Jurkat, Clone E6-1 (cell line): ENCODE data around the gene PALM.
A peak's percentile ranks its signal among the peaks of the same experiment; 100 is the strongest.
"Not testable (repeated sequence)": the region's sequence is repeated elsewhere in the genome, so short reads cannot be mapped to it uniquely, and the experiment has no call there.

Experiments
- DNase-seq: peaks from one replicate; pipeline ENCODE4 v3.0.0-alpha.2; 2011; ENCODE audit warnings: low read depth, low spot score
- H3K4me3 ChIP-seq: 2 replicates; pipeline ENCODE4 v1.5.1; 2011; ENCODE audit warnings: mild to moderate bottlenecking, low read length, control low read depth, moderate library complexity

The PALM gene

DNA sequence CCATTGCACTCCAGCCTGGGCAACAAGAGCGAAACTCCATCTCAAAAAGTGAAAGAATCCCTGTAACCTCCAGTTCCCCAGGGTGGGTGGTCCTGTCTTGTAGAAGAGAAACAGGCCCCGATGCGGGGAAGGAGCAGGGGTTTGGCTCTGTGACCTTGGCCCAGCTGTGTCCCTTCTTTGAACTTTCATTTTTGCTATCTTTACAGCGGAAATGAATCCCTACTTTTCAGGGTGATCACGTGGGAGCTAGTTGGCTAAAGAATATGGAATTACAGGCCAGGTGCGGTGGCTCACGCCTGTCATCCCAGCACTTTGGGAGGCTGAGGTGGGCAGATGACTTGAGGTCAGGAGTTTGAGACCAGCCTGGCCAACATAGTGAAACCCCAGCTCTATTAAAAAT lies 36.4 kb downstream of the PALM start:
- DNase-seq, H3K4me3 ChIP-seq: not testable (repeated sequence)

DNA sequence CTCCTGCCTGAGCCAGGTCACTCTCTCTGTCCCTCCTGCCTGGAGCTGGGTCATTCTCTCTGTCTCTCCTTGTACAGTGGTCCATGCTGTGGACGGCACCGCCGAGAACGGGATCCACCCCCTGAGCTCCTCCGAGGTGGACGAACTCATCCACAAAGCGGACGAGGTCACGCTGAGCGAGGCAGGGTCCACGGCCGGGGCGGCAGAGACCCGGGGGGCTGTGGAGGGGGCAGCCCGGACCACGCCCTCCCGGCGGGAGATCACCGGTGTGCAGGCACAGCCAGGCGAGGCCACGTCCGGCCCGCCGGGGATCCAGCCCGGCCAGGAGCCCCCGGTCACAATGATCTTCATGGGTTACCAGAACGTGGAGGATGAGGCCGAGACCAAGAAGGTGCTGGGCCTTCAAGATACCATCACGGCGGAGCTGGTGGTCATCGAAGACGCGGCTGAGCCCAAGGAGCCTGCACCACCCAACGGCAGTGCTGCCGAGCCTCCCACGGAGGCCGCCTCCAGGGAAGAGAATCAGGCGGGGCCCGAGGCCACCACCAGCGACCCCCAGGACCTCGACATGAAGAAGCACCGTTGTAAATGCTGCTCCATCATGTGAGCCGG lies 37.6 kb downstream of the PALM start:
- no peak overlapping the region for H3K4me3 ChIP-seq
- DNase-seq, result no peak

DNA sequence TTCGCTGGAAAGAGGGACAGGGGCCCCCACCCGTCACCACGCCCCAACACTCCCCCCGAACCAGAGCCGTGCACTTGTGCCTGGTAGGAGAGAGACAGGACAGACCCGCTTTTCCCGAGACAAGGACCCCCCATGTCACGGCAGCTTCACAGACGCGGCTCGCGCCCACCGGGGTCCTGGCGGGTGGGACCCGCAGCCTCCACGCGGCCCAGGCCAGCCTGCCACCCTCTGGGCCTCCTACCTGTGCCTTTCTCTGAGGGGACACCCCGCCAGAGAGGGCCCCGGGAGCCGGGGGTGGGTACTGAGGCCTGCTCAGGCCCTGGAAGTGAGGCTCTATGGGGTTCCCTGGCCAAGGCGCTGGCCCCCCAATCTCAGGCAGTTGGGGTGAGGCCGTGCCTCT lies 38.2 kb downstream of the PALM start:
- no peak overlapping the region for H3K4me3 ChIP-seq
- no peak for DNase-seq

DNA sequence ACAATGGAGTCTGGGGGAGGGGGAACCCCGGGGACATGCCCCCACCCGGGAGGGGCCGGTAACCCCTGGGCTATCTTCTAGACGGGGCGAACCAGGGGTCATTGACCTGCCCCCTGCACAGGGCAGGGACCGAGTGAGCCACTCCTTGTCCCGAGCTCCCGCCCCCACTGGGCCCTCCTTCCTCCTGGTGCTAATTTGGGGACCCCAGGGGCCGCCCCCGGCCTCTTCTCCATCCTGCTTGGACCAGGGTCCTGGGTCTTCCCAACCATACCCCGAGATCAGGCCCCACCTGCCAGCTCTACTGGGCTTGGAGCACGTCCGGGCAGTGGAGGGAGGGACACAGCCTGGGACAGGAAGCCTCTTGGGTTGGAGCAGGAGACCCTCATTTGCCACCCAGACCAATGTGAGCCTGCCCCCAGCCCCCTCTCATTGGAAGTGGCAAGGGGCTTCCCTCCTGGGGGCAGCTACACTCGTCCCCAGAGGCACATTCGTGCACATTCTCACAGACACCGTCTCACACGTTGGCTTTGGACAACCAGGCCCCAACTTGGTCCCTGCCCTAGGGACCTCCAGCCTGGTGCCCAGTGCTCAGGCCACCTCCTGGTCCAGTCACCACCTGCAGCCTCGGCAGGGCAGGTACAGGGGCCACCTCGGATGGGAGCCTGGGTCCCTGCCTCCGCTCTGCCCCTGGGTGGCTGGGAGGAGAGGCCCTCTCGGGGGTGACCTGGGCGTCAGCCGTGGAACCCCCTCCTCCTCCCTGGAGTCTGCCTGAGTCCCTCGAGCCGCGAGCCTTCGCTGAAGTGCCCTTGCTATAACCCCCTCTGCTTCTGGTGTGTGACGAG lies 38.9 kb downstream of the PALM start:
- no peak overlapping the region for H3K4me3 ChIP-seq
- no peak for DNase-seq

DNA sequence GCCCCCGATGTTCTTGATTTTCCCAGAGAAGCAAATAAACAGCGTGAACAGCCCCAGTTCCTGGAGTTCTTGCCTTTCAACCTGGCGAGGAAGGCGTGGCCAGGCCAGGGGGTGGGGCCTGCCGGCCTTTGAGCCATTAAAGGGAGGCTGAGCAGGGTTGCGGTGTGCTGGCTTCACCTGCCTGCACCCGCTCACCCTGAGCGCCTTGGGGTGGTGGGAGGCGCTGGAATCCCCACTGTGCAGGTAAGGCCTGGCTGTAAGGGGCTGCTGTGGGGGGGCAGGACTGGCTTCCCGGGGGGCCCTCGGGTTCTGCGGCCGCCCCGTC lies 39.5 kb downstream of the PALM start:
- no peak overlapping the region for H3K4me3 ChIP-seq
- DNase-seq, result no peak

DNA sequence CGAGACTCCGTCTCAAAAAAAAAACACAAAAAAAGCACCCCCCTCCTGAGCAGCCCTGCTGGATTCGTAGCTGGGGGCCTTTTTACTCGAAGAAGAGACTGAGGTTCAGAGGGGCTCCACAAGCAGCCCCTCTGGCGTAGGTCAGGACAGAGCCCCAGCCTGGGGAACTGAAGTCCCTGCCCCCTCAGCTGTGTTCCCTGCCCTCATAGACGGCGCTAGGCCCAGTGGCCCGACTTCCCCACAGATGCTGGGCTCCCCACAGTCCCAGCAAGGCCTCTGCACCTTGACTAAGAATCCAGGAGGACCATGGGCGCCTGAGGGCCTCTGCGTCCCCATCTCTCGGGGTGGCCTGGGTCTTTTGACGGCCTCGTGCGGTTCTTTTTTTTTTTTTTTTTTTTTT lies 41.1 kb downstream of the PALM start:
- no peak for DNase-seq
- H3K4me3 ChIP-seq, result no peak overlapping the region

DNA sequence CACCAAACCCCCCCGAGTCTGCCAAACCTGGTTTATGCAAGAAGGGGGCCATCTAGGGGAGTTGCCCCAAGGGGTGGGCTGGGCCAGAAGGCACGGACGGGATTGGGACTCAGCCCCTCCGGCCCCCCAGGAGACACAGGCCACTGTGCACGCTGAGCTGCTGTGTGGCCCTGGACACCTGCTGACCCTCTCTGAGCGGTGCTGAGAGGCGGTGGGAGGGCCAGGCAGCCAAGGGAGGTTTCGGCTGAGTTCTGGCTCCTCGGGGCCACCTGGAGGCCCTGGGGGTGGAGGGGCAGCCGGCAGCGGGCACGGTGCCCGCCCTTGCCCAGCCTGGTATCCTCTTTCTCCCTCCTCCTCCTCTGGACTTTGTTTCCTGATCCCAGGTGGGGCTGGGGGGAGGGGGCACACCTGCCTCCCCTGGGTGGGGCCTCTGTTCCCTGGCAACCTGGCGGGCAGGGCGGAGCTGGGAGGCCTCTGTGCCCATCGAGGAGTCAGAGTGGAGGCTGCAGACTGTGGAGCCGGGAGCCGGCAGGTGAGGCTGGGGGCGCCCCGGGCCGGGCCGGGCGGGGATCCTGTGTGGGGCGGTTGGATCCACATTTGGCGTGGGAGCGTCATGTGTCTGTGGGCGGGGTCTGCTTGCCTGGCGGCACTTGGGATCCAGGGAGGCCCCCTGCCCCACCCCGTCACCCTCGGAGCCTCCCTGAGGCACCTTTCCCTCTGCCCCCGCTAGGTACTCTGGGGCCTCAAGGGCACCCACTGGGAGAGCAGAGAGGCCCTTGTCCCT lies 42.1 kb downstream of the PALM start, which contains the start of gene MISP:
Gene MISP, plus strand, starts transcription at position 473 of the 784 bp plus-strand sequence. CDS start 5,835 bp downstream, outside the sequence.
- no peak within 1 kb of the TSS for H3K4me3 ChIP-seq
- DNase-seq, result no peak

DNA sequence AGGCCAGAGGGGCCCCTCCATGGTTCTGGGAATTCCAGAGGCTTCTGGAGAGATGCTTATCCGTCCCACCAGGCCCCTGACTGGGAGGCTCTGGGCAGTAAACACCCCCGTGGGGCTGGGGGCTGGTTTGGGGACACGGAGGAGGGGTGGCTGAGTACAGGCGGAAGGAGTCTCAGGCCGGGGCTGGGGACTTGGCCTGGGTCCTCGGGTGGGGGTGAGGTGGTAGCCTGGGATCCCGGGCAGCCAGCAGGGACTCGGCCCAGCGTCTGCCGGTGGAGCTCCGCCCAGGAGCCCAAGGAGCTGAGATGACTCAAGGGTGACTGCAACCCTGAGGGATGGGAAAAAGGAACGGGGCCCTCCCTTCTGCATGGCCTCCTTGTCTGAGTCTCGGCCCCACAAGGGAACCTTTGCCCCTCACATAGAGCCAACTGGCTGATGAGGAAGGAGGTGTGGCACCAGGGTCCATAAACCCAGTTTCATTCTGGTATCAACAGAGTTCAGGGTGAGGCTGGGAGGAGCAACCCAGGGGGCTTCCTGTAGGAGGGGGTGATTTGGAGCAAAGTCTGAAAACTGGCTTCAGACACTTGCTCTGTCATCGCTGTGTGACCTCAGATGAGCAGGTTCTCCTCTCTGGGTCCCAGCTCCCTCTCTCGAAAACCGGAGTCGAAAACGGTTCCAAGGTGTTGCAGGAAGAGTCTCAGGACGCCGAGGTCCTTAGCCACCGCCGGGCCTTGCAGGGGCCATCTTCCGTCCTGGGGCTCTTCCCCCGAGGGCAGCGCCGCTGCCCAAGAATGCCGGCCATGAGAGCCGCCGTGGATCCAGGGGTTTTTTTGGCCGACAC lies 43.0 kb downstream of the PALM start:
- DNase-seq, result no peak

DNA sequence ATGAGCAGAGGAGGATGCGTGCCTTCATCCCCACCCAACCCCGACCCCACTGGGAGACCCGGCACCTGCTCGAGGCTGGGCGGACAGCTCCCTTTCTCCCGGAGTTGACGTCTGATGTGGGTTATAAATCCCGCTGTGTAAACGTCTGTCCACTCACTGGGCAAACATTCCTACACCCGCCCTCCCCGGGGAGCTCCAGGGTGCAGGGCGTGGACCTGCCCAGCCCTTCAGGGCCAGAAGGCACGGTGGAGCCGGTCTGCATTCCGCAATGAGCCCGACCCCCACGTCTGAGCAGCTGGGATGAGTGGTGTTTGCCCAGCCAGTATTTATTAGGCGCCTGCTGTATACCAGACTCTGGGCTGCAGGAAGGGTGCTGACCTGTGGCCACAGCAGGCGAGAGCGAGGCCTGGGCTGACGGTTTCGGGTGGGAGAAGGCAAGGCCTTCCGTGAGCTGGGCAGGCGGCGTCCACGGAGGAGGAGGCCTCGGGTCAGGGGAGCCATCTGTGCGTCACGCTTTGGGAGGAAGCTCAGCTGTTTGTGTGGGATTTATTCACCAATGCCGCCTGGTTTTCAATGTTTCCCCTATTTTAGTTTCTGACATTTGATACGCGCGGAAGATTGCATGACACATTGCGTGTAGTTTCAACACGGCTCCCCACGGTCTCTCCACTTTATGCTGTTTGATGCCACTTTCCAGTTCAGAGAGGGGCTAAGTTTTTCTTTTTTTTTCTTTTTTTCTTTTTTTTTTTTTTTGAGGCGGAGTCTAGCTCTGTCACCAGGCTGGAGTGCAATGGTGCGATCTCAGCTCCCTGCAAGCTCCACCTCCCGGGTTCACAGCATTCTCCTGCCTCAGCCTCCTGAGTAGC lies 44.1 kb downstream of the PALM start:
- no peak overlapping the region for H3K4me3 ChIP-seq
- DNase-seq, result no peak

More for the DNA sequence above, 43.0 kb downstream of the PALM start:
- no peak overlapping the region for H3K4me3 ChIP-seq

DNA sequence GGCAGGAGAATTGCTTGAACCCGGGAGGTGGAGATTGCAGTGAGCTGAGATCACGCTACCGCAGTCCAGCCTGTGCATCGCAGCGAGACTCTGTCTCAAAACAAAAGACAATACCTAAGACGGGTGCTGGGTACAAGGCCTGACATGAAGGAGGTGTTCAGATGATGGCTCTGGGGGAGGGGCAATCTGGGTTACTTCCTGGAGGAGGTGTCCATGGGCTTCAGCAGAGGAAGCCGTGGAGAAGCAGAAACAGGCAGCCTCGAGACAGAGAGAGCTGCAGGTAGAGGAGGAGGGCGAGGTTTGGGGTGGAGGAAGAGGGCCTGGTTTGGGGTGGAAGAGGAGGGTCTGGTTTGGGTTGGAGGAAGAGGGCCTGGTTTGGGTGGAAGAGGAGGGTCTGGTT lies 45.8 kb downstream of the PALM start:
- no peak for DNase-seq
- H3K4me3 ChIP-seq, result no peak overlapping the region

DNA sequence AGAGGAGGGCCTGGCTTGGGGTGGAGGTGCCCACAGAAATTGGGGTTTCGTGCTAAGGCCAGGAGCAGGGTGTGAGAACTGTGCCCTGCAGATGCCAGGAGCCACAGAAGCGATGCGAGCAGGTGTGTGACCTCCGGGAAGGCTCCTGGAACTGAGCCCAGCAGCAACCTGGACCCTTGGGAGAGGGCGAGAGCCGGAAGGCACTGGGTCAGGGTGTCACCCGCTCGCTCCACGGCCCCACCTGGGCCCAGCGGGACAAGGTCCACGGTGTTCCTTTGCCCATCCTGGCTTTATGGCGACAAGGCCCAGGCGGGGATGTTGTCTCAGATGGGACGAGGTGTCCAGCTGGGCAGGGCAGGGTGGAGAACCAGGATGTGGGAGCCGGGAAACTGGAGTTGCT lies 46.3 kb downstream of the PALM start:
- no peak overlapping the region for H3K4me3 ChIP-seq
- no peak for DNase-seq

DNA sequence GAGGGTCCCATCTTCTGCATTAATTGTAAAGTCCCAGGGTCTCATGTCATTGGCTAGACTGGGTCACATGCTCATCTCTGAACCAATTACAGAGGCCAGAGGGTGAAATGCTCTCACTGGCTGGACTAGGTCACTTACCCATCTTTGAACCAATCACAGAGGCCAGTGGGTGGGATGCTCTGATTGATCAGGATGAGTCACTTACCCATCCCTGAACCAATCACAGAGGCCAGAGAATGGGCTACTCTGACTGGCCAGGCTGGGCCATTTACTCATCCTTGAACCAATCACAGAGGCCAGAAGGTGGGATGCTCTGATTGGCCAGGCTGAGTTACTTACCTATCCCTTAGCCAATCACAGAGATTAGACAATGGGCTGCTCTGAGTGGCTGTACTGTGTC lies 47.5 kb downstream of the PALM start:
- H3K4me3 ChIP-seq, result no peak overlapping the region
- peak; percentile 43 for DNase-seq

DNA sequence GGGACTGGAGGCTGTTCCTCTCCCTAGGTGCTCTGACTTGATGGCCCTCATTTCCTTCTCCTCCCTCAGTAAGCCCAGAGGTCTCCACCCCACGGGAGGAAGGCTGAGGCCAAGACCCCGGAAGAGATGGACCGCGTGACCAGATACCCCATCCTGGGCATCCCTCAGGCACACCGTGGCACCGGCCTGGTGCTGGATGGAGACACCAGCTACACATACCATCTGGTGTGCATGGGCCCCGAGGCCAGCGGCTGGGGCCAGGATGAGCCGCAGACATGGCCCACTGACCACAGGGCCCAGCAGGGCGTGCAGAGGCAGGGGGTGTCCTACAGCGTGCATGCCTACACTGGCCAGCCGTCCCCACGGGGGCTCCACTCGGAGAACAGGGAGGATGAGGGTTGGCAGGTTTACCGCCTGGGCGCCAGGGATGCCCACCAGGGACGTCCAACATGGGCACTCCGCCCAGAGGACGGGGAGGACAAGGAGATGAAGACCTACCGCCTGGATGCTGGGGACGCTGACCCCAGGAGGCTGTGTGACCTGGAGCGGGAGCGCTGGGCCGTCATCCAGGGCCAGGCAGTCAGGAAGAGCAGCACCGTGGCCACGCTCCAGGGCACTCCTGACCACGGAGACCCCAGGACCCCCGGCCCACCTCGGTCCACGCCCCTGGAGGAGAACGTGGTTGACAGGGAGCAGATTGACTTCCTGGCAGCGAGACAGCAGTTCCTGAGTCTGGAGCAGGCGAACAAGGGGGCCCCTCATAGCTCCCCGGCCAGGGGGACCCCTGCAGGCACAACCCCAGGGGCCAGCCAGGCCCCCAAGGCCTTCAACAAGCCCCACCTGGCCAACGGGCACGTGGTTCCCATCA lies 48.3 kb downstream of the PALM start:
- DNase-seq, result no peak
- no peak overlapping the region for H3K4me3 ChIP-seq

DNA sequence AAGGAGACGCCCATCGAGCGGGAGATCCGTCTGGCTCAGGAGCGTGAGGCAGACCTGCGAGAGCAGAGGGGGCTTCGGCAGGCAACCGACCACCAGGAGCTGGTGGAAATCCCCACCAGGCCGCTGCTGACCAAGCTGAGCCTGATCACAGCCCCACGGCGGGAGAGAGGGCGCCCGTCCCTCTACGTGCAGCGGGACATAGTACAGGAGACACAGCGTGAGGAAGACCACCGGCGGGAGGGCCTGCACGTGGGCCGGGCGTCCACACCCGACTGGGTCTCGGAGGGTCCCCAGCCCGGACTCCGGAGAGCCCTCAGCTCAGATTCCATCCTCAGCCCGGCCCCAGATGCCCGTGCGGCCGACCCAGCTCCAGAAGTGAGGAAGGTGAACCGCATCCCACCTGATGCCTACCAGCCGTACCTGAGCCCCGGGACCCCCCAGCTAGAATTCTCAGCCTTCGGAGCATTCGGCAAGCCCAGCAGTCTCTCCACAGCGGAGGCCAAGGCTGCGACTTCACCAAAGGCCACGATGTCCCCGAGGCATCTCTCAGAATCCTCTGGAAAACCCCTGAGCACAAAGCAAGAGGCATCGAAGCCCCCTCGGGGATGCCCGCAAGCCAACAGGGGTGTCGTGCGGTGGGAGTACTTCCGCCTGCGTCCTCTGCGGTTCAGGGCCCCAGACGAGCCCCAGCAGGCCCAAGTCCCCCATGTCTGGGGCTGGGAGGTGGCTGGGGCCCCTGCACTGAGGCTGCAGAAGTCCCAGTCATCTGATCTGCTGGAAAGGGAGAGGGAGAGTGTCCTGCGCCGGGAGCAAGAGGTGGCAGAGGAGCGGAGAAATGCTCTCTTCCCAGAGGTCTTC lies 49.3 kb downstream of the PALM start:
- no peak for DNase-seq
- no peak overlapping the region for H3K4me3 ChIP-seq

DNA sequence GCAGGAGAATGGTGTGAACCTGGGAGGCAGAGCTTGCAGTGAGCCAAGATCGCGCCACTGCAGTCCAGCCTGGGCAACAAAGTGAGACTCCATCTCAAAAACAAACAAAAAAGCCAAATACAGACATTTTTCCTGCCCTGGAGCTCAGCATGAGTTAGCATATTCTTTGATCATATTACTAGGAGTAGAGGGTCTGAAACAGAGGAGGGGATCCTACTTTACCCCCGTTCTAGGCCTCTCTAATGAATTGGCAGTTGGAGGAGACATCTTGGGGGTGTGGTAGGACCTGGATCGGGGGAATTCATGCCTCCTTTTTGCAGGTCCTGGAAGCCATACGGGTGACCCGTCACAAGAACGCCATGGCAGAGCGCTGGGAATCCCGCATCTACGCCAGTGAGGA lies 54.4 kb downstream of the PALM start:
- H3K4me3 ChIP-seq, result no peak overlapping the region
- no peak for DNase-seq

DNA sequence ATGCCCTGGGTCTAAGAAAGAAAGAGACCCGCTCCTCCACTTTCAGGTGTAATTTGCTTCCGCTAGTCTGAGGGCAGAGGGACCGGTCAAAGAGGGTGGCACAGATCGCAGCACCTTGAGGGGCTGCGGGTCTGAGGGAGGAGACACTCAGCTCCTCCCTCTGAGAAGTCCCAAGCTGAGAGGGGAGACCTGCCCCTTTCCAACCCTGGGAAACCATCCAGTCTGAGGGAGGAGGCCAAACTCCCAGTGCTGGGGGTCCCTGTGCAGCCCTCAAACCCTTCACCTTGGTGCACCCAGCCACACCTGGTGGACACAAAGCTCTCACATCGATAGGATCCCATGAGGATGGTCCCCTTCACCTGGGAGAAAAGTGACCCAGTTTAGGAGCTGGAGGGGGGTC lies 55.1 kb downstream of the PALM start:
- no peak overlapping the region for H3K4me3 ChIP-seq
- no peak for DNase-seq

DNA sequence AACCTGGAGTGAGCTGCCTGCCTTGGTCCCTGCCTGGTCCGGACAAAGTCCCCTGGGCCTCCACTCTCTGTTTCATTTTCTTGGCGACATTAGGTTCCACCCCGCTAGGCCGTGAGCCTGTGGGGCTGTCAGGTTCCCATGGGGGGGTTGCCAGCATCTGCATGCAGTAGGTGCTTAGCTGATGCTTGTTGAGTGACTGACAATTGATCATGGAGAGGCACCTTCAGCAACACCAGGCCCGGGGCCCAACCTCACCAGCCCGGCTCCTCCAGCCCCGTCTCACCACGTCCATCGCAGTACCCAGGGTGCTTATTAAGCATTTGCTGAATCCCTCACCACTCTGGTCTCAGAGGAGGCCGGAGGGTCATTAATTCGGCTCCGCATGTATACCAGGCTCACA lies 55.6 kb downstream of the PALM start:
- H3K4me3 ChIP-seq, result no peak overlapping the region
- DNase-seq, result no peak
